Calu3 (cell line): ENCODE data around the gene SNRPB2. TPM values are rescaled to one million over a fixed set of nuclear protein-coding genes. Genes with fewer than 3 reads are reported as not detected.

Source experiments
- BruUV-seq: library from RNA; stranded (reverse); fragments of 400-500 nt; replicated peaks from 2 replicates; lab custom pipeline; 2021; lab: Mats Ljungman, UMichigan
- CTCF ChIA-PET: fragments of 300-600 bp; sonication (Branson Sonifier 250); formaldehyde crosslinking; loops from one replicate; lab custom pipeline; 2022; ENCODE audit warnings: antibody characterized with exemption; lab: Charles Lee
- DNase-seq: peaks from one replicate; pipeline ENCODE4 v3.0.0; 2022
- H3K27ac Mint-ChIP-seq: one replicate; pipeline ENCODE4 v1.8.0; 2022; ENCODE audit warnings: mixed read lengths; ENCODE audit not compliant: unreplicated experiment
- H3K27me3 Mint-ChIP-seq: one replicate; pipeline ENCODE4 v1.8.0; 2022; ENCODE audit warnings: mixed read lengths; ENCODE audit not compliant: unreplicated experiment
- H3K36me3 Mint-ChIP-seq: one replicate; pipeline ENCODE4 v1.8.0; 2022; ENCODE audit warnings: mild to moderate bottlenecking, moderate library complexity, mixed read lengths; ENCODE audit not compliant: insufficient read depth, unreplicated experiment
- H3K4me1 Mint-ChIP-seq: one replicate; pipeline ENCODE4 v1.8.0; 2022; ENCODE audit warnings: mild to moderate bottlenecking, low read depth, mixed read lengths; ENCODE audit not compliant: unreplicated experiment
- H3K4me3 Mint-ChIP-seq: one replicate; pipeline ENCODE4 v1.8.0; 2022; ENCODE audit warnings: mild to moderate bottlenecking, low read depth, moderate library complexity, mixed read lengths; ENCODE audit not compliant: unreplicated experiment
- H3K9me3 Mint-ChIP-seq: one replicate; pipeline ENCODE4 v1.8.0; 2022; ENCODE audit warnings: low read depth, mixed read lengths; ENCODE audit not compliant: unreplicated experiment
- intact Hi-C: fragments of 100-400 bp; cut with micrococcal nuclease; formaldehyde crosslinking; loops from one replicate; pipeline ENCODE4 v1.10.0; 2022; ENCODE audit not compliant: unreplicated experiment
- total RNA-seq: library from RNA; stranded (reverse); gene quantifications from 2 replicates; pipeline ENCODE4 v1.2.3, GENCODE V29; 2022
- TF ChIP-seq, protein P1 (sequence below): fragments of 200-600 bp; IDR thresholded peaks from one replicate; pipeline ENCODE4 v1.8.0; 2022; ENCODE audit warnings: antibody characterized with exemption; ENCODE audit not compliant: unreplicated experiment

SNRPB2 gene
- total RNA-seq, 1 experiment from 2014 or later, result 23.1 TPM

GRCh38 chr20:16778159-16778558, 48.3 kb downstream of the SNRPB2 start:
- BruUV-seq, result no TSS peak

DNA sequence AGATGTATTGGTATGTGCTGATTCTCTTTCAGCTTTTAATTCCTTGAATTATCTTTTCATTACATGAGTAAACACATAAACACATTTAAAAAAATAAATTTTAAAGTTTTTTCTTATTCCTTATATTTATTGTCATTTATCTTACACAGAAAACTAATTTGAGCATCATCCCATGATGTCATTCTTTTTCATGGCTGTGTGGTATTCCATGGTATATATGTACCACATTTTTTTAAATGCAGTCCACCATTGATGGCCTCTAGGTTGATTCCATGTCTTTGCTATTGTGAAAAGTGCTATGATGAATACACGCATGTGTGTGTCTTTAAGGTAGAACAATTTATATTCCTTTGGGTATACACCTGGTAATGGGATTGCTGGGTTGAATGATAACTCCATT, 51.7 kb downstream of the SNRPB2 start:
- no peak for DNase-seq
- Mint-ChIP-seq H3K27me3 (no peaks in the 10 kb centered on the region), H3K27ac (no peak overlapping the region), H3K4me3 (no peak overlapping the region), H3K4me1 (no peaks in the 10 kb centered on the region), H3K9me3 (no peaks in the 10 kb centered on the region), H3K36me3 (no peaks in the 10 kb centered on the region)
- CTCF ChIA-PET, result no interaction called here
- TF ChIP-seq, protein P1, sequence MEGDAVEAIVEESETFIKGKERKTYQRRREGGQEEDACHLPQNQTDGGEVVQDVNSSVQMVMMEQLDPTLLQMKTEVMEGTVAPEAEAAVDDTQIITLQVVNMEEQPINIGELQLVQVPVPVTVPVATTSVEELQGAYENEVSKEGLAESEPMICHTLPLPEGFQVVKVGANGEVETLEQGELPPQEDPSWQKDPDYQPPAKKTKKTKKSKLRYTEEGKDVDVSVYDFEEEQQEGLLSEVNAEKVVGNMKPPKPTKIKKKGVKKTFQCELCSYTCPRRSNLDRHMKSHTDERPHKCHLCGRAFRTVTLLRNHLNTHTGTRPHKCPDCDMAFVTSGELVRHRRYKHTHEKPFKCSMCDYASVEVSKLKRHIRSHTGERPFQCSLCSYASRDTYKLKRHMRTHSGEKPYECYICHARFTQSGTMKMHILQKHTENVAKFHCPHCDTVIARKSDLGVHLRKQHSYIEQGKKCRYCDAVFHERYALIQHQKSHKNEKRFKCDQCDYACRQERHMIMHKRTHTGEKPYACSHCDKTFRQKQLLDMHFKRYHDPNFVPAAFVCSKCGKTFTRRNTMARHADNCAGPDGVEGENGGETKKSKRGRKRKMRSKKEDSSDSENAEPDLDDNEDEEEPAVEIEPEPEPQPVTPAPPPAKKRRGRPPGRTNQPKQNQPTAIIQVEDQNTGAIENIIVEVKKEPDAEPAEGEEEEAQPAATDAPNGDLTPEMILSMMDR, result no peak
- BruUV-seq, result no TSS peak
- intact Hi-C loops, result no loop called here

More at GRCh38 chr20:16778159-16778558, 48.3 kb downstream of the SNRPB2 start:
- TF ChIP-seq, protein P1, result no peak
- H3K27me3 Mint-ChIP-seq, result peaks cover 18% of the 10 kb centered on the region
- H3K9me3 Mint-ChIP-seq, result peaks cover 2% of the 10 kb centered on the region
- no peaks in the 10 kb centered on the region for H3K36me3 Mint-ChIP-seq
- H3K4me1 Mint-ChIP-seq, result no peaks in the 10 kb centered on the region
- CTCF ChIA-PET, result no interaction called here
- DNase-seq, result no peak
- no peak overlapping the region for H3K27ac Mint-ChIP-seq
- H3K4me3 Mint-ChIP-seq, result no peak overlapping the region
- intact Hi-C loops, result no loop called here

- TF ChIP-seq, protein P1, result no peak
- CTCF ChIA-PET, result interaction anchor here (0.6 kb wide), 1 partner anchor 529 kb away, joined by 3 read pairs; no protein-coding TSS in a partner anchor
- no peak for DNase-seq
- Mint-ChIP-seq H3K4me3 (no peak overlapping the region), H3K9me3 (no peaks in the 10 kb centered on the region), H3K4me1 (no peaks in the 10 kb centered on the region), H3K36me3 (no peaks in the 10 kb centered on the region), H3K27ac (no peak overlapping the region), H3K27me3 (peaks cover 3% of the 10 kb centered on the region)
- intact Hi-C loops, result no loop called here
- no TSS peak for BruUV-seq
These were observed 55.4 kb downstream of the SNRPB2 start for GRCh38 chr20:16785226-16785625.

Other genes with a start within 250 kb of the SNRPB2 start
- 4.3 TPM in 2 replicates for gene KIF16B, start 156.6 kb upstream of the SNRPB2 start, total RNA-seq
- gene OTOR, start 18.3 kb downstream of the SNRPB2 start, total RNA-seq, result not detected in 2 replicates